Epithelial cell of proximal tubule (primary cell): ENCODE measurements around the gene KIDINS220. TPM values are rescaled to one million over a fixed set of nuclear protein-coding genes. Genes with fewer than 3 reads are reported as not detected.

Experiments
- DNase-seq: peaks from one replicate; pipeline ENCODE4 v3.0.0-alpha.2; 2011; ENCODE audit warnings: low read depth
- H3K4me3 ChIP-seq: 2 replicates; pipeline ENCODE4 v1.5.1; 2011; ENCODE audit warnings: low read depth, mild to moderate bottlenecking, low read length
- CTCF ChIP-seq: conservative IDR thresholded peaks from 2 replicates; pipeline ENCODE4 v1.5.1; 2012; ENCODE audit warnings: low read depth, mild to moderate bottlenecking, low read length
- total RNA-seq: library from RNA; depleted of rRNA; stranded (reverse); fragments of >200 nt; gene quantifications from 2 replicates; pipeline ENCODE4 v1.2.3, GENCODE V29; 2015

KIDINS220 gene
- total RNA-seq, 1 donor from 2014 or later, result 27.0 TPM

GRCh38 chr2:8862230-8862629 is 24.8 kb upstream of the KIDINS220 start:
- no peak overlapping the region for H3K4me3 ChIP-seq
- no peak for TF ChIP-seq CTCF
- DNase-seq, result no peak

GRCh38 chr2:8861797-8862196 is 24.4 kb upstream of the KIDINS220 start:
- DNase-seq, result no peak
- TF ChIP-seq CTCF, result no peak
- H3K4me3 ChIP-seq, result no peak overlapping the region

GRCh38 chr2:8860239-8860638 is 22.8 kb upstream of the KIDINS220 start:
- no peak overlapping the region for H3K4me3 ChIP-seq
- TF ChIP-seq CTCF, result no peak
- DNase-seq, result no peak

GRCh38 chr2:8858910-8859309 is 21.5 kb upstream of the KIDINS220 start:
- H3K4me3 ChIP-seq, result no peak overlapping the region
- no peak for TF ChIP-seq CTCF
- no peak for DNase-seq

- no peak for DNase-seq
- TF ChIP-seq CTCF, result no peak
- no peak overlapping the region for H3K4me3 ChIP-seq
These were observed 20.9 kb upstream of the KIDINS220 start for GRCh38 chr2:8858264-8858663.

- TF ChIP-seq CTCF, result no peak
- no peak overlapping the region for H3K4me3 ChIP-seq
- no peak for DNase-seq
These were observed 20.3 kb upstream of the KIDINS220 start for GRCh38 chr2:8857709-8858108.

GRCh38 chr2:8856176-8856575 is 18.8 kb upstream of the KIDINS220 start:
- no peak overlapping the region for H3K4me3 ChIP-seq
- no peak for TF ChIP-seq CTCF
- no peak for DNase-seq
